GM12878 (cell line): ENCODE measurements around the gene ABHD6. TPM values are rescaled to one million over a fixed set of nuclear protein-coding genes. Genes with fewer than 3 reads are reported as not detected.

Source experiments
- ATAC-seq: fragments of 200-7000 bp; cut with Tn5 transposase; 3 replicates; pipeline ENCODE4 v1.9.1; 2020; ENCODE audit warnings: mild to moderate bottlenecking, moderate library complexity
- BruUV-seq: library from RNA; stranded (reverse); fragments of 400-500 nt; replicated peaks from 2 replicates; lab custom pipeline; 2021; lab: Mats Ljungman, UMichigan
- CTCF ChIA-PET: fragments of 300-600 bp; sonication (Branson Sonifier 250); formaldehyde crosslinking; extraction: SDS; loops from one replicate; lab custom pipeline; 2021; ENCODE audit warnings: inconsistent platforms; lab: Yijun Ruan, JAX
- POLR2A ChIA-PET: fragments of 350-600 bp; formaldehyde crosslinking; extraction: SDS; loops from one replicate; lab custom pipeline; 2021; ENCODE audit warnings: inconsistent platforms; lab: Charles Lee
- RAD21 ChIA-PET: fragments of 300-600 bp; sonication (Branson Sonifier 250); formaldehyde crosslinking; loops from one replicate; lab custom pipeline; 2023; ENCODE audit warnings: antibody characterized with exemption; ENCODE audit not compliant: unreplicated experiment; lab: Charles Lee
- SMC1A ChIA-PET: fragments of 300-600 bp; sonication (Branson Sonifier 250); formaldehyde crosslinking; loops from one replicate; lab custom pipeline; 2023; ENCODE audit not compliant: unreplicated experiment, uncharacterized antibody; lab: Charles Lee
- DNase-seq: peaks from one replicate; pipeline ENCODE4 v3.0.0-alpha.2; 2011; ENCODE audit warnings: low read depth, low spot score
- FAIRE-seq: peaks from 3 replicates; lab custom pipeline; 2011; peaks lifted over from hg19 to GRCh38; lab: Jason Lieb, UNC
- H2AFZ ChIP-seq: 2 replicates; pipeline ENCODE4 v1.6.0; 2011; ENCODE audit warnings: low read depth, low read length, control low read depth; ENCODE audit not compliant: control insufficient read depth
- H3K27ac ChIP-seq: 2 replicates; pipeline ENCODE4 v1.5.1; 2011; ENCODE audit warnings: control low read depth; ENCODE audit not compliant: control insufficient read depth, insufficient read depth
- H3K27me3 ChIP-seq, 2 experiments: replicated peaks in 1 of 2; 2 replicates each; pipeline versions ENCODE4 v1.6.0 to v1.6.1; 2011; ENCODE audit warnings: low read length in 1 of 2; ENCODE audit not compliant: control insufficient read depth in 2 of 2, insufficient read depth in 2 of 2
- H3K36me3 ChIP-seq, 2 experiments: 2 replicates each; pipeline ENCODE4 v1.5.1; 2011; ENCODE audit warnings: low read length in 1 of 2; ENCODE audit not compliant: control insufficient read depth in 2 of 2, insufficient read depth in 2 of 2
- H3K4me1 ChIP-seq: 2 replicates; pipeline ENCODE4 v1.6.1; 2011; ENCODE audit warnings: mild to moderate bottlenecking, low read length, moderate library complexity, mixed read lengths; ENCODE audit not compliant: control insufficient read depth, insufficient read depth
- H3K4me2 ChIP-seq: 2 replicates; pipeline ENCODE4 v1.6.0; 2011; ENCODE audit warnings: control low read depth; ENCODE audit not compliant: control insufficient read depth, insufficient read depth
- H3K4me3 ChIP-seq: fragments of 200-600 bp; sonication (generic); 2 replicates; pipeline ENCODE4 v1.5.1; 2016
- H3K79me2 ChIP-seq: 2 replicates; pipeline ENCODE4 v1.6.0; 2011; ENCODE audit warnings: low read length; ENCODE audit not compliant: control insufficient read depth, insufficient read depth
- H3K9ac ChIP-seq: 2 replicates; pipeline ENCODE4 v1.8.0; 2011; ENCODE audit warnings: low read length, control low read depth, mixed read lengths; ENCODE audit not compliant: control insufficient read depth, insufficient read depth
- H3K9me3 ChIP-seq: replicated peaks from 3 replicates; pipeline ENCODE4 v1.5.1; 2011; ENCODE audit warnings: mild to moderate bottlenecking, low read length; ENCODE audit not compliant: control insufficient read depth, insufficient read depth
- H4K20me1 ChIP-seq: 2 replicates; pipeline ENCODE4 v1.6.0; 2011; ENCODE audit not compliant: control insufficient read depth, insufficient read depth
- ESRRA ChIP-seq: IDR thresholded peaks from 2 replicates; pipeline ENCODE4 v1.6.1; 2012; ENCODE audit warnings: mild to moderate bottlenecking, low read length, improper control_type of control experiment
- HCFC1 ChIP-seq: fragments of 150-350 bp; IDR thresholded peaks from 2 replicates; pipeline ENCODE4 v1.6.1; 2014; ENCODE audit warnings: low read length
- LARP7 ChIP-seq: fragments of 450-650 bp; IDR thresholded peaks from 2 replicates; pipeline ENCODE4 v1.6.1; 2017; ENCODE audit warnings: mild to moderate bottlenecking
- PML ChIP-seq: IDR thresholded peaks from 2 replicates; pipeline ENCODE4 v1.6.1; 2012; ENCODE audit warnings: low read length, inconsistent platforms
- SMC3 ChIP-seq: IDR thresholded peaks from 2 replicates; pipeline ENCODE4 v1.6.1; 2011; ENCODE audit warnings: low read length, improper control_type of control experiment, borderline replicate concordance
- SUZ12 ChIP-seq: fragments of 200-600 bp; sonication (generic); IDR thresholded peaks from one replicate; pipeline ENCODE4 v1.6.1; 2018; ENCODE audit warnings: antibody characterized with exemption, mild to moderate bottlenecking; ENCODE audit not compliant: unreplicated experiment
- WRNIP1 ChIP-seq: IDR thresholded peaks from 2 replicates; pipeline ENCODE4 v1.6.1; 2011; ENCODE audit warnings: low read depth, low read length, improper control_type of control experiment, borderline replicate concordance
- ZNF24 ChIP-seq: fragments of 450-650 bp; IDR thresholded peaks from 2 replicates; pipeline ENCODE4 v1.6.1; 2017; ENCODE audit warnings: antibody characterized with exemption, mild to moderate bottlenecking
- ZNF274 ChIP-seq: IDR thresholded peaks from one replicate; pipeline ENCODE4 v1.8.0; 2011; ENCODE audit not compliant: insufficient read length, insufficient read depth
- WGBS: methylation state at CpG from one replicate; pipeline ENCODE4 v1.1.6; 2016; ENCODE audit warnings: low lambda C conversion rate; ENCODE audit not compliant: insufficient replicate concordance, insufficient coverage; ENCODE audit errors: missing lambda C conversion rate; 5-methylcytosine and 5-hydroxymethylcytosine counted together
- in situ Hi-C: fragments of 300-500 bp; cut with MboI; formaldehyde crosslinking; loops from 9 replicates; pipeline ENCODE4 v1.14.3; 2018; ENCODE audit warnings: mixed read lengths
- intact Hi-C: fragments of 100-400 bp; cut with micrococcal nuclease; formaldehyde crosslinking; loops from one replicate; pipeline ENCODE4 v1.14.2; 2022; ENCODE audit not compliant: unreplicated experiment
- polyA plus RNA-seq, 11 experiments: library from polyadenylated mRNA; depleted of rRNA in 4 of 11; unstranded in 6 of 11; stranded (reverse) in 5 of 11; fragments of >200 nt; fragmentation: Nextera tagmentation in 4 of 11; fragmentation: Illumina TruSeq in 1 of 11; extraction: Ambion mirVana in 4 of 11; extraction: Trizol in 1 of 11; gene quantifications; 1 replicate in 1 of 11; 2 replicates in 10 of 11; pipeline versions ENCODE4 v1.2.1 to v1.2.3, GENCODE V29; 2011 to 2016; ENCODE audit warnings: inconsistent platforms in 2 of 11, missing spikeins in 2 of 11, low read depth in 1 of 11
- total RNA-seq, 4 experiments: library from RNA; depleted of rRNA in 3 of 4; stranded (reverse); fragments of >200 nt in 3 of 4; fragmentation: Illumina TruSeq in 1 of 4; extraction: Trizol in 1 of 4; gene quantifications; 2 replicates each; pipeline versions ENCODE4 v1.2.1 to v1.2.3, GENCODE V29; 2013 to 2021
- TF ChIP-seq, protein P1 (sequence below): IDR thresholded peaks from 2 replicates; pipeline ENCODE4 v1.6.1; 2011; ENCODE audit warnings: low read depth, low read length, improper control_type of control experiment, borderline replicate concordance
- TF ChIP-seq, protein P2 (sequence below): IDR thresholded peaks from 2 replicates; pipeline ENCODE4 v1.6.1; 2012; ENCODE audit warnings: low read depth, low read length, improper control_type of control experiment
- TF ChIP-seq, protein P3 (sequence below): fragments of 450-650 bp; IDR thresholded peaks from 2 replicates; pipeline ENCODE4 v1.6.1; 2016; ENCODE audit warnings: mild to moderate bottlenecking, moderate library complexity, borderline replicate concordance
- TF ChIP-seq, protein P4 (sequence below): IDR thresholded peaks from 2 replicates; pipeline ENCODE4 v1.6.1; 2011; ENCODE audit warnings: mild to moderate bottlenecking, low read depth, low read length, moderate library complexity; ENCODE audit not compliant: insufficient replicate concordance

The ABHD6 gene
- total and polyA plus RNA-seq, 10 of the 15 experiments (the other 5 are each of a cell fraction or from before 2014, with no cell fraction given): 1.4 to 33.2 (median 3.2) TPM

DNA sequence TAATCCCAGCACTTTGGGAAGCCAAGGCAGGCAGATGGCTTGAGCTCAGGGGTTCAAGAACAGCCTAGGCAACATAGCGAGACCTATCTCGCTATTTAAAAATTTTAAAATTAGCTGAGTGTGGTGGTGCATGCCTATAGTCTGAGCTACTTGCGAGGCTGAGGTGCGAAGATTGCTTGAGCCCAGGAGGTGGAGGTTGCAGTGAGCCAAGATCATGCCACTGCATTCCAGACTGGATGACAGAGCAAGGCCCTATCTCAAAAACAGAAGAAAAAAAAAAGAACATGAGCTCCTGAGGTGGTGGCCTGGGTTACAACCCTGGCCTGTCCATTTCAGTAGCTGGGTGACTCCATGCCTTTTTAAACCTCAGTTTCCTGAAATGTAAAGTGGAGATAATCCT, 34.1 kb upstream of the ABHD6 start:
- FAIRE-seq (no peak), DNase-seq (no peak), ATAC-seq (no peak)
- no peaks in the 10 kb centered on the region for H4K20me1 ChIP-seq
- no peaks in the 10 kb centered on the region for H3K27me3 ChIP-seq
- POLR2A ChIA-PET: interaction anchor here (0.7 to 17.1 kb wide), 7 partner anchors 9 to 103 kb away, joined by 3 to 491 read pairs (median 5); partner anchors contain the start of genes DNASE1L3, HTD2 and RPP14
- peaks cover 41% of the 10 kb centered on the region for H3K4me1 ChIP-seq
- in situ Hi-C loops: loop anchor here (25.0 kb wide), 1 partner anchor 1184 kb away; no protein-coding TSS in a partner anchor
- H3K79me2 ChIP-seq: no peaks in the 10 kb centered on the region; the same call in 1 of the 2 replicates
- intact Hi-C loops: no loop called here
- no TSS peak for BruUV-seq
- no peak overlapping the region for H3K27ac ChIP-seq
- H3K36me3 ChIP-seq: peaks cover 0 to 1% of the 10 kb centered on the region in 2 experiments; a peak in 1 of 4 replicates
- SMC1A ChIA-PET: interaction anchor here (1.3 to 12.6 kb wide), 5 partner anchors 10 to 103 kb away, joined by 3 to 510 read pairs (median 17); partner anchors contain the start of genes DNASE1L3, HTD2 and RPP14
- H3K4me3 ChIP-seq: no peak overlapping the region
- H2AFZ ChIP-seq: no peak overlapping the region
- H3K9ac ChIP-seq: no peak overlapping the region
- RAD21 ChIA-PET: interaction anchor here (0.8 to 8.1 kb wide), 8 partner anchors 10 to 196 kb away, joined by 3 to 285 read pairs (median 4); partner anchors contain the start of genes DNASE1L3, HTD2 and RPP14
- H3K4me2 ChIP-seq: no peak overlapping the region
- 98% methylated on average over 4 of the region's 4 CpGs for WGBS
- CTCF ChIA-PET: interaction anchor here (1.2 to 25.2 kb wide), 8 partner anchors 10 to 103 kb away, joined by 3 to 655 read pairs (median 6); partner anchors contain the start of genes DNASE1L3, HTD2 and RPP14
- H3K9me3 ChIP-seq: peaks cover 4% of the 10 kb centered on the region; the same call in 2 of the 3 replicates
- TF ChIP-seq, protein P1, sequence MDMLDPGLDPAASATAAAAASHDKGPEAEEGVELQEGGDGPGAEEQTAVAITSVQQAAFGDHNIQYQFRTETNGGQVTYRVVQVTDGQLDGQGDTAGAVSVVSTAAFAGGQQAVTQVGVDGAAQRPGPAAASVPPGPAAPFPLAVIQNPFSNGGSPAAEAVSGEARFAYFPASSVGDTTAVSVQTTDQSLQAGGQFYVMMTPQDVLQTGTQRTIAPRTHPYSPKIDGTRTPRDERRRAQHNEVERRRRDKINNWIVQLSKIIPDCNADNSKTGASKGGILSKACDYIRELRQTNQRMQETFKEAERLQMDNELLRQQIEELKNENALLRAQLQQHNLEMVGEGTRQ: no peak
- no peak for TF ChIP-seq PML
- TF ChIP-seq SMC3: no peak
- TF ChIP-seq HCFC1: no peak
- no peak for TF ChIP-seq SUZ12
- TF ChIP-seq, protein P2, sequence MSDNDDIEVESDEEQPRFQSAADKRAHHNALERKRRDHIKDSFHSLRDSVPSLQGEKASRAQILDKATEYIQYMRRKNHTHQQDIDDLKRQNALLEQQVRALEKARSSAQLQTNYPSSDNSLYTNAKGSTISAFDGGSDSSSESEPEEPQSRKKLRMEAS: no peak
- TF ChIP-seq WRNIP1: no peak
- TF ChIP-seq ZNF24: no peak
- TF ChIP-seq, protein P3, sequence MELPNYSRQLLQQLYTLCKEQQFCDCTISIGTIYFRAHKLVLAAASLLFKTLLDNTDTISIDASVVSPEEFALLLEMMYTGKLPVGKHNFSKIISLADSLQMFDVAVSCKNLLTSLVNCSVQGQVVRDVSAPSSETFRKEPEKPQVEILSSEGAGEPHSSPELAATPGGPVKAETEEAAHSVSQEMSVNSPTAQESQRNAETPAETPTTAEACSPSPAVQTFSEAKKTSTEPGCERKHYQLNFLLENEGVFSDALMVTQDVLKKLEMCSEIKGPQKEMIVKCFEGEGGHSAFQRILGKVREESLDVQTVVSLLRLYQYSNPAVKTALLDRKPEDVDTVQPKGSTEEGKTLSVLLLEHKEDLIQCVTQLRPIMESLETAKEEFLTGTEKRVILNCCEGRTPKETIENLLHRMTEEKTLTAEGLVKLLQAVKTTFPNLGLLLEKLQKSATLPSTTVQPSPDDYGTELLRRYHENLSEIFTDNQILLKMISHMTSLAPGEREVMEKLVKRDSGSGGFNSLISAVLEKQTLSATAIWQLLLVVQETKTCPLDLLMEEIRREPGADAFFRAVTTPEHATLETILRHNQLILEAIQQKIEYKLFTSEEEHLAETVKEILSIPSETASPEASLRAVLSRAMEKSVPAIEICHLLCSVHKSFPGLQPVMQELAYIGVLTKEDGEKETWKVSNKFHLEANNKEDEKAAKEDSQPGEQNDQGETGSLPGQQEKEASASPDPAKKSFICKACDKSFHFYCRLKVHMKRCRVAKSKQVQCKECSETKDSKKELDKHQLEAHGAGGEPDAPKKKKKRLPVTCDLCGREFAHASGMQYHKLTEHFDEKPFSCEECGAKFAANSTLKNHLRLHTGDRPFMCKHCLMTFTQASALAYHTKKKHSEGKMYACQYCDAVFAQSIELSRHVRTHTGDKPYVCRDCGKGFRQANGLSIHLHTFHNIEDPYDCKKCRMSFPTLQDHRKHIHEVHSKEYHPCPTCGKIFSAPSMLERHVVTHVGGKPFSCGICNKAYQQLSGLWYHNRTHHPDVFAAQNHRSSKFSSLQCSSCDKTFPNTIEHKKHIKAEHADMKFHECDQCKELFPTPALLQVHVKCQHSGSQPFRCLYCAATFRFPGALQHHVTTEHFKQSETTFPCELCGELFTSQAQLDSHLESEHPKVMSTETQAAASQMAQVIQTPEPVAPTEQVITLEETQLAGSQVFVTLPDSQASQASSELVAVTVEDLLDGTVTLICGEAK: no peak
- no peak for TF ChIP-seq ESRRA
- no peak for TF ChIP-seq LARP7
- TF ChIP-seq ZNF274: no peak
- TF ChIP-seq, protein P4, sequence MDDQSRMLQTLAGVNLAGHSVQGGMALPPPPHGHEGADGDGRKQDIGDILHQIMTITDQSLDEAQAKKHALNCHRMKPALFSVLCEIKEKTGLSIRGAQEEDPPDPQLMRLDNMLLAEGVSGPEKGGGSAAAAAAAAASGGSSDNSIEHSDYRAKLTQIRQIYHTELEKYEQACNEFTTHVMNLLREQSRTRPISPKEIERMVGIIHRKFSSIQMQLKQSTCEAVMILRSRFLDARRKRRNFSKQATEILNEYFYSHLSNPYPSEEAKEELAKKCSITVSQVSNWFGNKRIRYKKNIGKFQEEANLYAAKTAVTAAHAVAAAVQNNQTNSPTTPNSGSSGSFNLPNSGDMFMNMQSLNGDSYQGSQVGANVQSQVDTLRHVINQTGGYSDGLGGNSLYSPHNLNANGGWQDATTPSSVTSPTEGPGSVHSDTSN: no peak
